CD1c-positive myeloid dendritic cell (primary cell): ENCODE measurements around the gene FILIP1.

Experiments used
- DNase-seq: peaks from one replicate; pipeline ENCODE4 v3.0.0-alpha.2; 2016; ENCODE audit errors: extremely low spot score

FILIP1 gene

DNA sequence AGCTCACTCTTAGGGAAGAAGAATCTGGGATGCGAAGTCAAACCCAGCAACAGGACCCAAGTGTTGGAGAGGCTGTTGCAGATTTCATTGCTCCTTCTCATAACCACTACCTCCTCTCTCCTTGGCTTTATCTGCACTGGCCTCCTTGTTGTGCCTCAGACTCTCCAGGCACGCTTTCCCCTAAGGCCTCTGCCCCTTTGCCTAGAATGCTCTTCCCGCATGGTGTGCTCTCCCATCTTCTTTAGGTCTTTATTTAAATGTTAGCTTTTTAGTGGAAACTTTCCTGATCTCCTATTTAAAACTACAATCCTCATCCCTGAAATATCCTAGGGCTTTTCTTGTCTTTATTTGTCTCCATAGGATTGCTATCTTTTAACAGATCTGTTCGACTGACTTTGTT lies 114.1 kb downstream of the FILIP1 start:
- no peak for DNase-seq

- DNase-seq: no peak
Observed at GRCh38 chr6:75378101-75378500, 115.5 kb downstream of the FILIP1 start.

DNA sequence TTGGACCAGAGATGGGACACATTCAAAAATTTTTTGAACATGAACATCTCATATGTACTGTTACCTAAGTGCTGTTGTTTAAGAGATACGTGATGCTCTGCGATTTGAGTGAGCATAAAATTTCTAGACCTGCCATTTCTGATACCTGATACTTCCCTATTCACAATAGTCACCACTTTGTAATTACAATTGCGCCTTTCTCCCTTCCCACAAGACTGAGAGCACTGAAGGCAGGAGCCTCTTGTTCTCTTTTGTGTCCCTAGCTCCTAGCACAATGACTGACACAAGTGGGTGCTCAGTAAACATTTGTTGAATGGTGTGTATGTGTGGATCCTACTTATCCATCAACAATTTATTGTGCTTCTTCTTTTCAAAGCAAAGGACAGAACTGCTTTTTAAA lies 116.2 kb downstream of the FILIP1 start:
- DNase-seq: no peak

GRCh38 chr6:75376347-75377024 lies 117.1 kb downstream of the FILIP1 start:
- DNase-seq: no peak

- DNase-seq: no peak
Observed at GRCh38 chr6:75374961-75375400, 118.6 kb downstream of the FILIP1 start.

DNA sequence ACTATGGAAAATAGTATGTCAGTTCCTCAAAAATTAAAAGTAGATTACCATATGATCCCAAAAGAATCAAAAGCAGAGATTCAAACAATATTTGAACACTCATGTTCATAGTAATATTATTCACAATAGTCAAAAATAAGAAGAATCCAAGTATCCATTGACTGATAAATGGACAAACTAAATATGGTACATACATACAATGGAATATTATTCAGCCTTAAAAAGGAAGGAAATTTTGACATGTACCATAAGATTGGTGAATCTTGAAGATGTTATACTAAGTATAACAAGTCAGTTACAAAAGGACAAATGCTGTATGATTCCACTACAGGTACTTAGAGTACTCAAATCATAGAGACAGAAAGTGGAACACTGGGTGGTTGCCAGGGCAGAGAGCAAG lies 120.7 kb downstream of the FILIP1 start:
- no peak for DNase-seq

DNA sequence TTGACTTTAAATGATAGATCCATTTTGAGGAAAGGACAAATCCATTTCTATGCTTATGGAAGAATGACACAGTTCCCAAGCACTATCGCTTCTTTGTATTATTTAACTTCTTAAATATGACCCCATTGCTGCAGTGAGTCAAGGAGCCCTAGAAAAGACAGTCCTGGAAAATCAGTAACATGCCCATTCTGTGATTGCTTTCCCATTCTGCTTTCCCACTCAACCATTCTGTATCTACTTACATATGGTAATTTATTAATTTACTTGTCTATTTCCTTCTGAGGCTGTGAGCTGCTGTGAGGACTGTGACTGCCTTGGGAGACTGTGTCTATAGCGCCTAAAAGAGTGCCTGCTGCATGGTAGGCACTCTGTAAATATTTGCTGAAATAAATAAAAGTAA lies 123.6 kb downstream of the FILIP1 start:
- no peak for DNase-seq

DNA sequence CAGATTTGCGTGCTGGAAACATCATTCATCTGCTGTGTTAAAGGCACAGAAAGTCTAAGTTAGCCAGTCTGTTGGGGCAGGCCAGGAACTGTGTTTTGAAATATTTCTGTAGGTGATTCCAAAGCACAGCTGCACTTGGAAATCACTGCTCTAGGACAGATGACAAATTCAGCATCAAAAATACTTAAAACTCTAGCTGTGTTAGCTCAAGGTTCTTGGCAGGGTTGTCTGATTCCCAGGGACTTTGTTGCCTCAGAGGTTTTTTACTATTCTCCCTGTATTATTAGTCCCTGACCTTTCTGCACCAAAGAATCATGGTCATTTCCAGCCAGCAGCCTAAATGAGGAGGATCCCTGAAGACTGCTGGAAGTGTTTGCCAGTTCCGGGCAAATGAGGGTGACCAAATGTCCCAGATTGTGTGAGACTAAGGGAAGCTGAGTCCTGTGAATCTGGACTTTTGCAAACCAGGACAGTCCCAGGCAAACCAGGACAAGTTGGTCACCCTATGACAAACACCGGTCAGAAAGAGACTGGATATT lies 124.7 kb downstream of the FILIP1 start:
- DNase-seq: no peak

GRCh38 chr6:75368151-75368779 lies 125.3 kb downstream of the FILIP1 start:
- no peak for DNase-seq

GRCh38 chr6:75363304-75363703 lies 130.3 kb downstream of the FILIP1 start:
- DNase-seq: no peak

GRCh38 chr6:75353644-75354043 lies 140.0 kb downstream of the FILIP1 start:
- DNase-seq: no peak

GRCh38 chr6:75351570-75351969 lies 142.0 kb downstream of the FILIP1 start:
- no peak for DNase-seq

DNA sequence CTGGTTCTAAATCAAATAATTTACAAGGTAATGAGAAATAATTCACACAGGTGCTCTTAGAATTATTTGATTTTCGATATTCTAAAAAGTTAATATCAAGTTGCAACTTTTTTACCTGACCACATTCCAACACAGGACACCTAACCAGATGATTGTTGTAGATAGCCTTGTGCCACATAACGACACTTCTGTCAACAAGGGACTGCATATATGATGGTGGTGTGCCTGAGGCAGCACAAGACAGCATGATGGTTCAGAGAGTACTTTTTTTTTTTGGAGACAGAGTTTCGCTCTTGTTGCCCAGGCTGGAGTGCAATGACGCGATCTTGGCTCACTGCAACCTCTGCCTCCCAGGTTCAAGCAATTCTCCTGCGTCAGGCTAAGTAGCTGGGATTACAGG lies 142.8 kb downstream of the FILIP1 start:
- no peak for DNase-seq

- DNase-seq: no peak
Observed at GRCh38 chr6:75350156-75350555, 143.4 kb downstream of the FILIP1 start.

DNA sequence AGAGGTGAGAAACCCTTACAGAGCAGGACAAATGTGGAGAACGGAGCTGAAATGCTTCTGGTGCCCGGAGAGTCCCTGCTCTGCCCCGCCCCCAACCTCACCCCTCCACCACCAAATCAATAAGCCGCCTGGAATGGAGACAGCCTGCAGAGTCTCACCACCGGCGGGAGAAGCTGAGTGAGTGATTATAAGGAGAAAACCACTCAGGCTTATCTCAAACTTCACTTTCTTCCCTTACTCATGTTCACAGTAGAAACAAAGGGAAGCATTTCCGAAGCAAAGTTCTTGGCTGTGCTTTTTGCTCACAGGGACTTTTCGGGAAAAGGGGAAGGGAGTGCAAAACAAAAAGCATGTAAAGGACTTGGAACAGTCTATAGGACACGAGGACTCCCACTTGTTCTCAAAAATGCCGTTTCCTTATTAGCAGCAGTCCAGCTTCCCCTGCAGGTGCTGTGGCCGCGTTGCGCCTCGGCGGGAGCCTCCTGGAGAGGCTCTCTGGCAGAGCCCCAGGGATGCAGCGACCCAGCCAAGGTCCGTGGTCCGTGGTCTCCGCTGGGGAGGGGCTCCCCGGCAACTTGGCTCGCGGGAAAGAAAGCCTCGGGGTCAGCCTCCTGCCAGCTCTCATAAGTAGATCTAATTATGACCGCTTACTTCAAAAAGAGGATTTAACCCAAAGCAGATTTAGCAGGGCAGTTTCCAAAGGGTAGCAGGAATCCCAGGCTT lies 144.2 kb downstream of the FILIP1 start:
- DNase-seq: no peak

- no peak for DNase-seq
Observed at GRCh38 chr6:75348882-75349261, 144.7 kb downstream of the FILIP1 start.

- no peak for DNase-seq
Observed at GRCh38 chr6:75347898-75348610, 145.5 kb downstream of the FILIP1 start.

- DNase-seq: no peak
Observed at GRCh38 chr6:75345413-75345812, 148.2 kb downstream of the FILIP1 start.

GRCh38 chr6:75344455-75344854 lies 149.1 kb downstream of the FILIP1 start:
- DNase-seq: no peak

DNA sequence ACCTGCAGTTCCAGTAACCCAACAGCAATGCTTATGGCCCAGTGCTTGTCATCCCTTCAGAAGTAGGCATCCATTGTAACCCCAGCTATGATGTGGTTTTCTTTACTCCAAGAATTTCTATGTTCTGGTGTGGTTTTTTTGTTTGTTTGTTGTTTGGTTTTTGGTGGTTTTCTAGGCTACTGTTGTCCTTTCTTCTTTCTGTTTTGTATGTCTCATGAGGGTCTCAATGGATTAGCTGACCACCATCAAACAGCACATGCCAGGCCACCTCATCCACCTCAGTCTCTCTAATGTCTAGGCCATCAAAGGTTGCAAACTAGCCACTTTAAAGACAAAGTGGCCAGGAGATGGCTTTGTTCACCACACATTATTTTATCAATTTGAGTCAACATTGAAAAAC lies 149.6 kb downstream of the FILIP1 start:
- no peak for DNase-seq

DNA sequence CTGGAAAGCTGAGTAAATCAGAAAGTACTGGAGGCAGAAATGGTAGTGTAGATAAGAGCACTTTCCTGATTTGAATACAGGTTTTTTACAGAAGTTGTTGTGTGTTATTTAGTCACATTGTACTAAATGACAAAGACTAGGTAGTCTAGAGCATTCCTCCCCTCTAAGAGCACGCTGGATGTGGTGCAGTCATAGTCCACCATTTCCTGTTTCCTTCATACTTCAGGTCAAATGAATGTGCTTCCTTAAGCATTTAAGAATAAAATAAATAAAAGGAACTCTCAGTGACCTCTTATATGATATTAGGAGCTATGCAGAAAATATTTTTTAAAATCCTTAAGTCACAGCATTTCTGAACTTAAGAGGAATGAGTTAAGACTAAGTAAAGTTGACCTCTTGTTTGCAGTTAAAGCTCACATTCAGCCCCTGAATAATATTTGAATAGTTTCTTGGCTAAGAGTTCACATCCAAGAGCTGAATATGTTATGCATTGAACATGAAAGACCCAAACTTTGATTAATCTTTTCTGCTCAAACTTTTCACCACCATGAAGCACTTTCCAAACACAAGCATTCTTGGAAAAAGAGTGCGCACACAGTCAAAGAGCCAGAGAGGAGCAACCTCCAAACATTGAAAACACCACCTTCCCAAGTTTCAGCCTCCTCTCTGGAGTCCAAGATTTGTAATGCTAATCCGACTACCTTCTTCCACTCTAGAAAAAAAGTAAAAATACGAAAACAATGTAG lies 155.6 kb downstream of the FILIP1 start:
- DNase-seq: no peak
